MCF 10A (cell line): Measurements from ENCODE around the gene CSAD. TPM values are rescaled to one million over a fixed set of nuclear protein-coding genes. Genes with fewer than 3 reads are reported as not detected.
A peak's percentile ranks its signal among the peaks of the same experiment; 100 is the strongest.

Experiments used
- BruUV-seq: library from RNA; stranded (reverse); fragments of 400-500 nt; replicated peaks from 2 replicates; lab custom pipeline; 2021; lab: Mats Ljungman, UMichigan
- CTCF ChIA-PET: fragments of 300-600 bp; sonication (Branson Sonifier 250); formaldehyde crosslinking; extraction: SDS; loops from one replicate; lab custom pipeline; 2021; ENCODE audit warnings: antibody characterized with exemption, inconsistent platforms; lab: Yijun Ruan, JAX
- POLR2A ChIA-PET: fragments of 300-600, 350-650 bp; sonication (Branson Sonifier 250); formaldehyde crosslinking; extraction: SDS; loops from one replicate; lab custom pipeline; 2020; ENCODE audit warnings: antibody characterized with exemption, inconsistent platforms; lab: Yijun Ruan, JAX
- DNase-seq: peaks from one replicate; pipeline ENCODE4 v3.0.0-alpha.2; 2018; ENCODE audit not compliant: unreplicated experiment
- H3K27ac Mint-ChIP-seq: one replicate; pipeline ENCODE4 v1.8.0; 2022; ENCODE audit warnings: mild to moderate bottlenecking, low read depth, mixed read lengths; ENCODE audit not compliant: unreplicated experiment
- H3K27me3 Mint-ChIP-seq: one replicate; pipeline ENCODE4 v1.8.0; 2022; ENCODE audit warnings: mixed read lengths; ENCODE audit not compliant: insufficient read depth, unreplicated experiment
- H3K36me3 Mint-ChIP-seq: one replicate; pipeline ENCODE4 v1.8.0; 2022; ENCODE audit warnings: mild to moderate bottlenecking, moderate library complexity, mixed read lengths; ENCODE audit not compliant: insufficient read depth, unreplicated experiment
- H3K4me1 Mint-ChIP-seq: one replicate; pipeline ENCODE4 v1.8.0; 2022; ENCODE audit warnings: mixed read lengths; ENCODE audit not compliant: insufficient read depth, unreplicated experiment
- H3K4me3 Mint-ChIP-seq: one replicate; pipeline ENCODE4 v1.8.0; 2022; ENCODE audit warnings: mild to moderate bottlenecking, moderate library complexity, mixed read lengths; ENCODE audit not compliant: unreplicated experiment
- H3K9me3 Mint-ChIP-seq: one replicate; pipeline ENCODE4 v1.8.0; 2022; ENCODE audit warnings: mixed read lengths; ENCODE audit not compliant: unreplicated experiment
- CTCF ChIP-seq: fragments of 200-600 bp; IDR thresholded peaks from one replicate; pipeline ENCODE4 v1.8.0; 2022; ENCODE audit warnings: antibody characterized with exemption, mild to moderate bottlenecking; ENCODE audit not compliant: unreplicated experiment
- intact Hi-C: fragments of 100-400 bp; cut with micrococcal nuclease; formaldehyde crosslinking; loops from 2 replicates; pipeline ENCODE4 v1.14.1; 2022
- total RNA-seq: library from RNA; stranded (reverse); gene quantifications from 2 replicates; pipeline ENCODE4 v1.2.3, GENCODE V29; 2022

The CSAD gene
- total RNA-seq, 1 experiment from 2014 or later = 22.7 TPM

DNA sequence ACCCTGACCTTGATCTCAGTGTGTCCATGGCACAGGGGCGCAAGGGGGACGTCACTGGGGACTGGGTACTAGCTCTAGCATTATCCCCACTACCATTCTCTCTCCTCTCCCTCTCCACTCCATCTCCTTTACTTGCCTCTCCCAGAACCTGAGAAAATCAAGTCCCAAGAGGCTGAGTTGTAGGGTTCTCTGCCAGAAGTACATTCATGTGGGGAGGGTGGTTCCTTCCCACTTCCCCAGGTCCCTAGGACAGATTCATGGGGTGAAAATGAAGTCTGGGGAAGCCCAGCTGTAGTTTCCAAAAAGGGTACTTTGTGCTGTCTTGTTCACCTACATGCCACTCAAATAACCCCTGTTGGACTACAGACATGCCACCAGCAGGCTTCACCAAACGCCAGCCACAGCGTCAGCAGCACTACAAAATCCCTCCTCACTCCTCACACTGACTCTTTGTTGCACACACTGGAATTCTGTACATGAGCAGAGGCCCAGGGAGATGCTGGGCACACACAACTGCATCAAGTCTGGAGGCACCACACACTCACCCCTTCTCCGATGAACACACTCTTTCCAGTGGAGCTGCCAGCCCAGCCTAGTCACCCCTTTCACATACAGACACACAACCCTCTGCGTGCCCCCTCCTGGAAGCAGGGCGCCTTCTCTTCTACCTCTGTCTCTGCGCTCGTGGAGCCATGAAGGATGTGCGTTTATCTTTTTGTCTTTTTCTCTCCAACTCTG is 44.3 kb upstream of the CSAD start:
- ChIA-PET POLR2A (interaction anchor here (0.5 to 1.8 kb wide), 5 partner anchors 19 to 99 kb away, joined by 3 to 6 read pairs (median 3); partner anchors contain the start of genes CSAD and ZNF740), CTCF (interaction anchor here (0.5 to 1.9 kb wide), 7 partner anchors 9 to 1096 kb away, joined by 3 to 6 read pairs (median 3); a partner anchor contains a TSS)
- Mint-ChIP-seq H3K4me1 (peaks cover 62% of the 10 kb centered on the region), H3K4me3 (no peak overlapping the region), H3K36me3 (peaks cover 21% of the 10 kb centered on the region), H3K27ac (peak overlapping the region; percentile 43), H3K27me3 (no peaks in the 10 kb centered on the region), H3K9me3 (no peaks in the 10 kb centered on the region)
- TF ChIP-seq CTCF = no peak
- intact Hi-C loops = no loop called here
- no peak for DNase-seq
- BruUV-seq = no TSS peak

DNA sequence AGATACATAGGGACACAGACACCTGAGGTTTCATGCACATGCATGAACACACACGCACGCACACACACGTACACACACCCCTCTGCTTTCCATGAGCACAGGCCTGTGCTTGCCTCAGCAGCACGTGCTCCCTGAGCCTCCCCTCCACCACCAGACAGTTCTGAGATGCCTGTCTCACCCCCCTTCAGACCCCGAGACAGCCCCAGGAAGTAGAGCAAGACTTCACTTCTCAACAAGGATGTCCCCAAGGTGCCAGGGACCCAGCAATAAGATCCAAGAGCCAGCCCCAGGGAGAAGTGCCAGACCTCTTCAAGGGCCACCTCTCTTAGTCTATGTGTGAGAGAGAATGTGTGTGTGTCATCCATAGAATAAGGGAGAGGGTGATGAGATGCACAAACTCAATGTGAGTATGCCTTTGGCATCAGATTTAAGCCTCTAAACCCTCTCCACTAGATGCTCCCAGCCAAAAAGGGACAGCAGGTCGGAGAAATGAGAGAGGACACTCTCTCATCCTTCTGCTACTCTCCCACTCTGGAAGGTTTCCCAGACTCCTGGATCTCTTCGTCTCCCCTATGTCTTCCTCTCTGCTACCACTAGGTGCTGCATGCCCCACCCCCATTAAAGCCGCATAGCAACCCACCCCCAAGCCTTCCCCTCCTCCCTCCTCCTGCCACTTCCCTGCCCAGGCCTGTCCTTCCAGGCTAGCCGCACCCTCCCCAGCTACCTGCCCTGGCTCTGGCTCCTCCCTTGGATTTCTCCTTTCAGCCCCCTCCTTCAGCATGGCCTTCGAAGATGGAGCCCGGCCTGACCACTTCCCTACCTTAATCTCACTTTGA is 43.6 kb upstream of the CSAD start:
- peak; percentile 27 for TF ChIP-seq CTCF
- ChIA-PET POLR2A (interaction anchor here (0.5 to 1.8 kb wide), 8 partner anchors 7 to 402 kb away, joined by 3 to 6 read pairs (median 4); partner anchors contain the start of genes CSAD and ZNF740), CTCF (interaction anchor here (0.5 to 1.9 kb wide), 6 partner anchors 8 to 1096 kb away, joined by 3 to 6 read pairs (median 3); no protein-coding TSS in a partner anchor)
- DNase-seq = peak; percentile 60
- Mint-ChIP-seq H3K9me3 (no peaks in the 10 kb centered on the region), H3K36me3 (peaks cover 23% of the 10 kb centered on the region), H3K27ac (peak overlapping the region; percentile 43), H3K4me1 (peaks cover 59% of the 10 kb centered on the region), H3K27me3 (no peaks in the 10 kb centered on the region), H3K4me3 (no peak overlapping the region)
- BruUV-seq = no TSS peak
- intact Hi-C loops = no loop called here

DNA sequence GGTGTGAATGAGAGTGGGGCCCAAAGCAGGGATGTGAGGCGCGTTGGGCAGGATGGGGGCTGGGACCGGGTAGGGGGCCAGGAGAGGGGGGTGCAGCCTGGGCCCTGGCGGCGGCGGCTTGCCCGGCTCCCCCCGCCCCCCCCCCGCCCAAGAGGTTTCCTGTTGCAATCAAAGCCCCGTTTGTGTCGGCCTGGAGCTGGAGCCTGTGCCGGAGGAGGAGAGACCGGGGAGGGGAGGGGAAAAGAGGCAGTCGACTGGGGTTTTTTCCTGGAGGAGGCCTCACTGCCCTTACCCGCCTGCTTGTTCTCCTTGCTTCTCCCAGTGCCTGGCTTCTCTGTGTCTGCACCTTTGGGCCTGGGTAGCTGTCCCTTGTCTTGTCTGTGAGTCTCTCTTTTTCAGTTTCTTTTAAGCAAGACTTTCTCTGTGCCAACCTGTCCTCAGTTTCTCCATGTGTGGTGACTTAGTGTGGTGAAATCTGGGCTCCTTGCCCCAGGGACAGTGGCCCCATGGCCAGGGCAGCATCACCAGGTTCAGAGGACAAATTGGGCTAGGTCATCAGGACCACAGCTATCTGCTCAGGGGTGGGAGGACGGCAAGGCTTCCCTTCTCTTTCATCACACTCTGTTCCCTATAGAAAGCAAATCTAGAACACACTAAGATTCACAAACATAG is 42.8 kb upstream of the CSAD start:
- no peaks in the 10 kb centered on the region for H3K9me3 Mint-ChIP-seq
- CTCF ChIA-PET = interaction anchor here (0.6 to 0.8 kb wide), 4 partner anchors 9 to 320 kb away, joined by 3 to 4 read pairs (median 3); no protein-coding TSS in a partner anchor
- no TSS peak for BruUV-seq
- TF ChIP-seq CTCF = no peak
- H3K4me1 Mint-ChIP-seq = peaks cover 60% of the 10 kb centered on the region
- H3K27ac Mint-ChIP-seq = no peak overlapping the region
- H3K4me3 Mint-ChIP-seq = no peak overlapping the region
- H3K27me3 Mint-ChIP-seq = no peaks in the 10 kb centered on the region
- H3K36me3 Mint-ChIP-seq = peaks cover 27% of the 10 kb centered on the region
- DNase-seq = no peak
- POLR2A ChIA-PET = interaction anchor here (0.6 to 1.8 kb wide), 6 partner anchors 8 to 403 kb away, joined by 3 to 8 read pairs (median 4); partner anchors contain the start of genes CSAD and ZNF740
- intact Hi-C loops = no loop called here
